SKM-1 treated with dmso at 0.1 percent for 144 hours (cell line): ENCODE data around the gene PLPPR3.

ENCODE experiments used
- DNase-seq: peaks from one replicate; lab custom pipeline; 2025; ENCODE audit not compliant: unreplicated experiment; lab: John Stamatoyannopoulos, UW

PLPPR3 gene

DNA sequence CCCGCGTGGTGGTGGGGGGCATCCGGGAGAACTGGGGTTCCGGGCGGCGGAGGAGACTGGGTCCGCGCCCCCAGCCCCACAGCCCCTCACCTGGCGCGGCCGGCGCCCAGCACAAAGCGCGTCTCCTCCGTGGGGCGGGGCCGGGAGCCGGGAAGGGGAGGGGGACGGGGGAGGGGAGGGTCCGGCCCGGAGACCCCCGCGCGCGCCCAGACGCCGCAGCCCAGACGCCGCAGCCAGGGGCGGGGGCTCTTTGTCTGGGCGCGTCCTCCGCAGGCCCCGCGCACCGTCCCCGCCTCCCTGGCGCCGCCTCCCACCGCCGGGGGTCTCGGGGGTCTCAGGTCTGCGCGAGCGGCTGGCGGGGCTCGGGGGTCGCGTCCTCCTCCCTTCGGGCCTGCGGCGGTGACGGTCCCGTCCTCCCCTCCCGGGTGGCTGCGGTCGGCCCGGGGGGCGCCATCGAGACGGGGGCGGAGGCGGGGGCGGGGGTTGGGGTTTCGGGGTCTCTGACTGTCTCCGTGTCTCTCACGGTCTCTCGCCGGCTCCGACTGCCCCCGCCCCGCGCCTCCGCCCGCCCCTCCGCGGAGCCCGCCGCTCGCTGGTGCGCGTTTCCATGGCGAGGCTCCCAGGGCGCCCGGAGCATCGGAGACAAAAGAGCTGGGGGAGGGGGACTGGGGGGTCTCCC, at the start of gene PLPPR3:
PLPPR3 (minus strand) TSS at position 131 of the 679 bp plus-strand sequence. CDS start 396 bp downstream, outside the sequence.
- no peak for DNase-seq

DNA sequence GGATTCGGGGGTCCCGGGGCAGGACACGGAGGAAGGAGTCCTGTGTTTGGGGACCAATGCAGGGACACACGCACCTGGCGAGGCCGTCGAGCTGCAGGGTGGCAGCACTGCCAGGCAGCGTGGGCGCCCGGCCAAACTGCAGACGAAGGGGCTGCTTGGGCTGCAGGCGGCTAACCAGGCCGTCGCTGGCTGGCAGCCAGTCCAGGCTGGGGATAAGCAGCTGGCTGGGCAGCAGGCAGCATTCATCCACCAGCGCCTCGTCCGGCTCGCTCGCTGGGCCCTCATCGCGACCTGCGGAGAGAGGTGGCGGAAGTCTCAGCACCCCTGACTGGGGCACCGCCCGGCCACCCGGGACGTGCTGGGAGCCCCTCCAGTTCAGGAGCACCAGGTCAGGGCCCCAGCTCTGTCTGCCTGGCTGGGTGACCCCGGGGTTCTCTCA, 49.2 kb upstream of the PLPPR3 start:
- no peak for DNase-seq

DNA sequence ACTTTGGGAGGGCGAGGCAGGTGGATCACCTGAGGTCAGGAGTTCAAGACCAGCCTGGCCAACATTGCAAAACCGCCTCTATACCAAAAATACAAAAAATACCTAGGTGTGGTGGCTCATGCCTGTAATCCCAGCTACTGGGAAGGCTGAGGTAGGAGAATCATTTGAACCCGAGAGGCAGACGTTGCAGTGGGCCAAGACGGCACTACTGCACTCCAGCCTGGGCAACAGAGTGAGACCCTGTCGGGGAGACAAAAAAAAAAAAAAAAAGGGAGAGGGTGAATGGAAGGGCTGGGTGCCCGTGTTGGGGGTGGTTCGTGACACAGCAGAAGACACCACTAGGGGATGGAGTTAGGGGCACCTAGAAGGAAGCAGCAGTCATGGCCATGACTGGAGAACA, 48.6 kb upstream of the PLPPR3 start:
- DNase-seq, result no peak

DNA sequence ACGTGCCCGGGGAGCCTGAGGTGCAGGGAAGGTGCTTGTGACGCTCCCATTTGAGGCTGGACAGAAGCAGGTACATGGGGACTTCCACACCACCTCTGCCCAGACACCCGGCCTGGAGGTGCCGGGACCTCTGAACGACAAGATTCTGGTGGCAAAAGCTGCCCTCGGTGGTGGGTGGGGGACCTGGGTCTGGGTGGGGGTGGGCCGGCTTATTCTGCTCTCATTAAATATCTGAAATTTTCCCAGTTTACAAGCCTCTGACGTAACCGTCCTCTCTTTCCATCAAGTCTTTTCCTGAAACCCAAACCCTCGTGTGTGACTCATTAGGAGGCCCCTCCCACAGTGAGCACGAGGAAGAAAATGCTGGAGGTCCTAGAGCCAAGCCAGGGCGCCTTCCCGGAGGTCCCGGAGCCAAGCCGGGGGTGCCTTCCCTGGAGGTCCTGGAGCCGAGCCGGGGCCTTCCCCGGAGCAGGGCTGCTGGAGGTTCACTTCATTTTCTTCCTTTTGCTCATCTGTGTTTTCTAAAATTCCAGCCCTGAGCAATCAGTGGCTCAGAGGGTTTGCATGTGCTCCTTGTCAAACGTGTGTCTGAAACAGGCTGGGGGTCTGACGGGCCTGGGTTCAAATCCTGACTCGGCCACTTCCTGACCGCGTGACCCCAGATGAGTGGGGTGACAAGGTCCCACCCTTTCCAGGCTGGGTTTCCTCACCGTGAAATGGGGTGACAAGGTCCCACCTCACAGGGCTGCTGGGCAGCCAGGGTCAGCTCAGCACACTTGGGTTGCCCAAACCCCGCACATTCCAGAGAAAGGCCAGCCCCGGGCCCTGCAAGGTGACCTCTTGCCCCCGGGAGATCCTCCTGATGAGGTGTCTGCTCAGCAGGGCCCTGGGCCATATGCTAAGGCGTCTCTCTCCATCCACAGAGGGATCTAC, 47.8 kb upstream of the PLPPR3 start:
- DNase-seq, result no peak

DNA sequence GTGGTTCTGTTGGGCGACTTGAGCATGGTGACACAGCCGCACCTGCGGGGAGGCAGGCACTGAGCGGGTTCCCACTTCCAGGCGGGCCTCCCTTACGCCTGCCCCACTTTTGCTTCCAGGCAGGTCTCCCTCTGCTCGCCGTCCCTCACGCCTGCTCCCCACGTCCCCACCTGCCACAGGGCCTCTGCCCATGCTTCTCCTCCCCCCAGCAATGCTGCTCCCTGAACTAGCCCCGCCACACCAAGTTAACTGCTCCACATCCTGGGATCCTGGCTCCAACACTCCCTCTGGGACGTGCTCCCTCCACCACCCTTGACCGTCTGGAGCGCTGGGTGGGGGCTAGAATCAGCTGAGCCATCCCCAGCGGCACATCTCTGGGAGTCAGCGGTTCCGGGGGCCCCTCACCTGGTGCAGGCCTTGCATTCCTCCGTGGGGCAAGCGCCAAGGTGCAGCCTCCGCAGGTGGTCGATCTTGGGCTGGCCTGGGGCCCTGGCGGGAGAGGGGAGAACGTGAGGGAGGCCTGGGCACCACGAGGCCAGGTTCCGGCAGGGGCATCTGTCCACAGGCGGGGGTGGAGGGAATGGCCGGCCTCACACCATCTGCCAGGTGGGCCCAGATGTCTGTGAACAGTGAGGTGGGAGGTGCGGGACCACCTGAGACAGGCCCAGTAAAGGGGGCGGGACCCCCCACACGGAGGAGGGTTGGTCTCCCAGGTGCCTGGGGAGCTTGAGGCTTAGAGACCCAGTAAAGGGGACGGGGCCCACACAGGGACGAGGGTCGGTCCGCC, 46.9 kb upstream of the PLPPR3 start:
- no peak for DNase-seq

GRCh38 chr19:867855-868457, 46.2 kb upstream of the PLPPR3 start:
- DNase-seq, result no peak

DNA sequence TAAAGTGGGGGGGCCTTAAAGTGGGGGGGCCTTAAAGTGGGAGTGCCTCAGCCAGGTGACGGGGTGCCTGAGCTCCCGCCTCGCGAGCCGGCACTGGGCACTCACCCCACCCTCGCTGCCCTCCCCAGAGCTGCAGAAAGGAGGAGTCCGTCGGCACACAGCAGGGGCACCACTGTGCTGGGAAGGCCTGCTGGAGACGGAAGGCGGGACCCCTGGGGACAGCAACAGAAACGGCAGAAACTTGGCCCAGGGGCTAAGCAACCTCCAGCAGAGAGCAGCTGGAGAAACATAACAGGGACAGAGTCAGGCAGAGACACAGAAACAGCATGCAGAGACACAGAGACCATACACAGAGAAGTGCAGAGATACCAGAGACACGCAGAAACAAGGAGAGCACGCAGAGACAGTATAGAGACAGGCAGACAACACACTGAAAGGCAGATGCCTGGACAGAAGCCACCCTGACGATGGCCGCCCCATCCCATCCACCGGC, 45.6 kb upstream of the PLPPR3 start:
- no peak for DNase-seq

DNA sequence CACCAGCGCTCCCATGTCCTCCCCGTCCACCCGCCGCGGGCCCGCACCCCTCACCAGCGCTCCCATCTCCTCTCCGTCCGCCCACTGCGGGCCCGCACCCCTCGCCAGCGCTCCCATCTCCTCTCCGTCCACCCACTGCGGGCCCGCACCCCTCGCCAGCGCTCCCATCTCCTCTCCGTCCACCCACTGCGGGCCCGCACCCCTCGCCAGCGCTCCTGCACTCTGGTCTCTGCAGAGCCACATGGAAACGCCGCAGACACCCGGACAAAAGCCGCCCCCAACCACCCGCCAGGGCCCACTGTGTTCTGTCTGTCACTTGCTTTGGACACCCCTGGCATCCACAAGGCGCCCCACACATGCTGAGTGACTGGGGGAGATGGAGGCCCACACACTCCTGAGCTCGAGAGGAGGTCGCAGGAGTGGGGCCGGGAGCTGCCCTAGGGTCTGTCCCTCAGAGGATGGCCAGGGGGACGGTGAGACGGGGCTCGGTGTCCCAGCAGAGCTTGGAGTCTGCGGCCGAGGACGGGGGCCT, 45.1 kb upstream of the PLPPR3 start:
- DNase-seq, result no peak

GRCh38 chr19:863315-863620, 41.5 kb upstream of the PLPPR3 start:
- DNase-seq, result no peak

GRCh38 chr19:862581-863314, 41.0 kb upstream of the PLPPR3 start:
- DNase-seq, result no peak

DNA sequence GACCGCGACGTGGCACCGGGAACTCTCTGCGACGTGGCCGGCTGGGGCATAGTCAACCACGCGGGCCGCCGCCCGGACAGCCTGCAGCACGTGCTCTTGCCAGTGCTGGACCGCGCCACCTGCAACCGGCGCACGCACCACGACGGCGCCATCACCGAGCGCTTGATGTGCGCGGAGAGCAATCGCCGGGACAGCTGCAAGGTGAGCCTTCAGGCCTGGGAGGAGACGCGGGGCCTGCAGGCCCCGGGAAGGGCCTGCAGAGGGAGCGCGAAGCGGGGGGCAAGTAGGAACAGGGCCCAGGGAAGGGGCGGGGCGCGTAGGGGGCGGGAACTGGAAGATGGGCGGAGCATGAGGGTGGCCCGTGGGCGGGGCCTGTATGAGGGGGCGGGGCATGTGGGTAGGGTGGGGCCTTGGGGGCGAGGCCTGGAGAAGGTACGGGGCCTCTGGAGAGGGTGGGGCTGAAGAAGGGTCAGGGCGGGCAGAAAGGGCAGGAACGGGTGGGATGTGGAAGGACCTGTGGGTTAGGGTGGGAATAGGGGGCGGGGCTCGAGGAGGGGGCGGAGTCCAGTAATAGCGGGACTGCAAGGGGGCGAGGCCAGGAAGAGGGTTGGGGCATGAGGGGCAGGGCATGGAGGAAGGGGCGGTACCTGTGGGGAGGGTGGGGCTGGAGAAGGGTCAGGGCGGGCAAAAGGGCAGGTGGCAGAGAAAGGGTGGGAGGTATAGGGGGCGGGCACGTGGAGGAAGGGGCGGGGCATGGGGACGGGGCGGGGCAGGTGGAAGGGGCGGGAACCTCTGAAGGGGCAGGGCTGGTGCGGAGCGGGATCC, 40.2 kb upstream of the PLPPR3 start:
- peak; percentile 73 for DNase-seq

- DNase-seq, result no peak
Measured at GRCh38 chr19:861141-861755, 39.5 kb upstream of the PLPPR3 start.

DNA sequence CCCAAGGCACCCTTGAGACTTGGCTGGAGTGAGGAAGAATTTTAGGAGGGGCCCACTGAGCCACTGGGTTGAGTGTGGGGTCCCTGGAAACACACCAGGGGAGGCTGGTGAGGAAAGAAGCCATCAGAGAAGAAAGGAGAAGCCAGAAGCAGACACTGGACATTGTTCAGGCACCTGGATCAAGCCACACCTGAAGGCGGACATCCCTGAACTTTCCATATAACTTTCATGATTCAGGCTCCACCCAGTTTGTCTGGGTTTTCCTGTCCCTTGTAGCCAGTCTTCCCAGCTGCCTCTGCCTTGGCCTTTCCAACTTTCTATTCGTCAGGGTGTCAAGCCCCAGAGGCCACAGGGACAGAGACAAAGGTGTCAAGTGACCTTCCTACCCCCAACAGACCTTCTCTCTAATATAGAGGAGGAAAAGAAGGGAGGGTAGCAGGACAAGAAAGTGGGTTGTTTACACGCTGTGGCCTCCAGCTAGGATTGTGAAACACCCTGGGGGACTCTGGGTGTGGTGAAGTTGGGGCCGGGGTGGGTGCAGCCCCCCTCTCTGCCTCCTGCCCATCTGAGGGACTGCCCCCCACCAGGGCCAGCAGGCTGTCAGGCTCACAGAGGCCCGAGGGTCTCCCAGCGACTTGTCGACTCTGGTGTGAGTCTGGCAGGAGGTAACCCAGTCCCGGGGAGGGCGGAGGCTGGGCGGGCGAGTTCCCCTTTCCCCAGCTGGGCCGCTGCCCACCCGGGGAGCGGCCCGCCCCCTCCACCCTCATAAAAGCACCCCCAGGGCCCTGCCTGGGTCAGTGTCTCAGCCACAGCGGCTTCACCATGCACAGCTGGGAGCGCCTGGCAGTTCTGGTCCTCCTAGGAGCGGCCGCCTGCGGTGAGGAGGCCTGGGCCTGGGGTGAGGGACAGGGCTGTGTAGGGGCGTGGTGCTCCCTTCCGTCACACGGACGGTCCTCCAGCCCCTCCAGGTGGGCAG, 37.4 kb upstream of the PLPPR3 start, which contains the start of gene CFD:
CFD (plus strand) TSS at position 797 of the 976 bp plus-strand sequence; CDS start at position 823, 26 bp downstream.
- peak; percentile 52 for DNase-seq

DNA sequence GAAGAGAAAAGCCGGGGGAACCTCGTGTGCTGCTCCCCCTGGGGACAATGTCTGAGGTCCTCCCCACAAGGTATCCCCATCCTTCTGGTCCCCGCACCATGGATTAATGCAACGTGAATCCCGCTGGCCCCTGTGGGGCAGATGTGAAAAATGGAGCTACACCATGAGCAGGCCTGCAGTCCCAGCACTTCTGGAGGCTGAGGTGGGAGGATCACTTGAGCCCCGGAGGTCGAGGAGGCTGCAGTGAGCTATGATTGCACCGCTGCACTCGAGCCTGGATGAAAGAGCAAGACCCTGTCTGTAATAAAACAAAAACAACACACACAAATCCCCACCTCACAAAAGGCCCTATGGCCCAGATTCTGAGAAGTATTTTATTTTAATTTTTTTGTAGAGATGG, 36.5 kb upstream of the PLPPR3 start:
- DNase-seq, result no peak

DNA sequence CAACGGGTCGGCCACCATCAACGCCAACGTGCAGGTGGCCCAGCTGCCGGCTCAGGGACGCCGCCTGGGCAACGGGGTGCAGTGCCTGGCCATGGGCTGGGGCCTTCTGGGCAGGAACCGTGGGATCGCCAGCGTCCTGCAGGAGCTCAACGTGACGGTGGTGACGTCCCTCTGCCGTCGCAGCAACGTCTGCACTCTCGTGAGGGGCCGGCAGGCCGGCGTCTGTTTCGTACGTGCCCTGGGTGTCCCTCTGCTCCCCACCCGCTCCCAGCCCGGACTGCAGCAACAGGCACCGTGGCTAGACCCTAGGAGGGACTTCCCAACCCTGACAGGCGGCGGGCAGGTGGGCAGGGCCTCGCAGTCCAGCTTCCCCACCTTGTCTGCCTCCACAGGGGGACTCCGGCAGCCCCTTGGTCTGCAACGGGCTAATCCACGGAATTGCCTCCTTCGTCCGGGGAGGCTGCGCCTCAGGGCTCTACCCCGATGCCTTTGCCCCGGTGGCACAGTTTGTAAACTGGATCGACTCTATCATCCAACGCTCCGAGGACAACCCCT, 33.9 kb upstream of the PLPPR3 start:
- no peak for DNase-seq

- DNase-seq, result no peak
Measured at GRCh38 chr19:855142-855541, 33.4 kb upstream of the PLPPR3 start.

DNA sequence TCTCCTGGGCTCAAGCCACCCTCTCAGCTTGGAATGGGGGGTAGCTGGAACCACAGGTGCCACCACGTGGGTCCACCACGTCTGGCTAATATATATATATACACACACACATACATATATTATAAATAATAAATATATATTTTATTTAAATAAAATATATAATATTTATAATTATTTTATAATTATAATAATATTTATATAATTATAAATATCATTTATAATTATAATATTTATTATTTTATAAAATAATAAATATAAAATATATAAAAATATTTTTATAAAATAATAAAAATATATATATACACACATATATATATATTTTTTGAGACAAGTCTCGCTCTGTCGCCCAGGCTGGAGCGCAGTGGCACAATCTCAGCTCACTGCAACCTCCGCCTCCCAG, 32.8 kb upstream of the PLPPR3 start:
- no peak for DNase-seq
